Measurements from ENCODE around the gene UBE2F. TPM values are rescaled to one million over a fixed set of nuclear protein-coding genes. Genes with fewer than 3 reads are reported as not detected.
A peak's percentile ranks its signal among the peaks of the same experiment; 100 is the strongest.
"Not testable (repeated sequence)": the region's sequence is repeated elsewhere in the genome, so short reads cannot be mapped to it uniquely, and the experiment has no call there.

UBE2F gene
- total RNA-seq, 1 donor from 2014 or later: 27.7 TPM

DNA sequence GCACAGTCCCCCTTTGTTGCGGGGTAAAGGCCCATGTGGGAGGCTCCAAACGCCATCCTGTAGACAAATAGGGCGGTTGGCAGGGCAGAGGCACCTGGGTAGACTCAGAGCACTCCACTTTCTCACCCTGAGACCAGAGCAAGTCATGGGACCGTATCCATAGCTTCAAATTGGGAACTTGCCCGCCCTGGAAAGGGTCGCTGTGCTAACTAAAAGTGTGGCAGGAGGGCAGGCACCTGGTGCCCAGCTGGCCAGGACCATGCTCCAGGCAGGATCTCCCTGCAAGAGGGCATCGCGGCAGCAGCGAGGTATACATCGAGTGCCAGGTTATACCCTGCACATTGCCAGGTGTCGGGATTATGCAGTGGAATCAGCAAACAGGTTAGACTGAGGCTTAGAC lies 73.2 kb downstream of the UBE2F start:
- DNase-seq (ENCODE audit: low spot score in 2 of 2): no peak
- FAIRE-seq: no peak

DNA sequence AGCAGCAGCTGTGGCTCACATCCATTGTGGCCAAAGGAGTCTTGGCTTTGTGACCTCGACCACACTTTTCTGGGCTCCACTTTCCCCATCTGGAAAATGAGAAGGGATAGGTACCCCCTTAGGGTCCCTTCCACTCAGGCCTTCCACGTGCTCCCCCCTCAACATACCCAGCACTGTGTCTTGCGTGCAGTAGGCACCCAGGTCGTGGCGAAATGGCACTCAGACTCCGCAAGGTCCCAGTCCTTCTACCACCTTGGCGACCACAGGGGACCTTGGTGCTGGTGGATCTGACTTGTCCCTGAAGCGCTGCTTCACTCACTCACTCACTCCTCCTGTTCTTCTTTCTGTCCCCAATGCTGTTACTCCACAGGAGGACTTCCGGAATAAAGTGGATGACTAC lies 74.1 kb downstream of the UBE2F start:
- FAIRE-seq (no peak), DNase-seq (ENCODE audit: low spot score in 2 of 2) (no peak)

DNA sequence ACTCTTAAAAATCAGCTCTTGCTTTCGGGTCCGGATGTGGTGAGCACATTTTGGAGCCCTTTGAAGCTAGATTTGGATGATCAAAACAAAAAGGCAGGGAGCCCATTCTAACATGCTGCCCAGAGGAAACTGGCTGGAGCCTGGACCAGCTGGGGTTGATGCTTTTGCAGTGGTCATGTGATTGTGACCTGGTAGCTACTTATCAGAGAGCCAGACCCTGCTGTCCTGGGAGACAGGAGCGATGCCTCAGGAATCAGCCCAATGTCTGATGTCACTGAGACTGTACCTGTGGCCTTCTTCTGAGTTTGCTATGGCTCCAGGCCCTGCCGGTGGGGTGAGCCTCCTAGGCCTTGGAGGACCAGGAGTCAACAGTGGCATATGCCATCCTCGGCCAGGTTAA lies 75.3 kb downstream of the UBE2F start:
- DNase-seq (ENCODE audit: low spot score in 2 of 2): no peak

DNA sequence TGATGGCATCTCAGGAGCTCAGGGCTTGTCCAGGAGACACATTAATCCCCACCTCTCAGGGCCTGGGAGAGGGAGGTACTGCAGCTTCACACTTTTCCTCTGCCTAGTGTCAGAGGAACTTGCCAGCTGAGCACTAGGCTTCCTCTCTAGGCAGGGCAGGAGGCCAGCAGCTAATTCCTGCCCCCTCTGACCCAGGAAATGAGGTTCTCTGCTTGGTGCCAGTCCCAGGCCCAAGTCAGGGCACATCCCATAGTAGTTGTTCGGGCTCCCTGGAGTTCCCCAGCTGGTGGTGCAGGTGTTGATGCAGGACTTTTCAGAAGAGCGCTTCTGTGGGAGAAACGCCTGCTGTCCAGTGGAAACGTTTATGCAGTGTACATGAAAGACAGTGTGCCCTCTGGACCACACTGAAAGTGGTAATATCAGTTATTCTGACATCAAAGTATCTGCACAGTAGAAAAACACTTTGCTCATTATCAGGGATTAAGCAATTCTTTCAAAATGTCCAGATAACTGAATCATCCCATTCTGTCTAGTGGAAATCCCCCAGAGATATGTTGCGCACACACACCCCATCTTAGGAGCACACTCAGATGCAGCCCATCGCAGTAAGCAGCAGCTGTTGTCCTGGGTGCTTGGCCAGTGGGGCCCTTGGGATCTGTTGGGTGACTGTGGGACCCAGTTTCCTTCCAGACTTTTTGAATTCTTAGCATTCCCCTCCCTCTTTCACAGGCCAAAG lies 76.2 kb downstream of the UBE2F start:
- FAIRE-seq: no peak
- no peak for DNase-seq (ENCODE audit: low spot score in 2 of 2)

More for the DNA sequence above, 75.3 kb downstream of the UBE2F start:
- no peak for FAIRE-seq

DNA sequence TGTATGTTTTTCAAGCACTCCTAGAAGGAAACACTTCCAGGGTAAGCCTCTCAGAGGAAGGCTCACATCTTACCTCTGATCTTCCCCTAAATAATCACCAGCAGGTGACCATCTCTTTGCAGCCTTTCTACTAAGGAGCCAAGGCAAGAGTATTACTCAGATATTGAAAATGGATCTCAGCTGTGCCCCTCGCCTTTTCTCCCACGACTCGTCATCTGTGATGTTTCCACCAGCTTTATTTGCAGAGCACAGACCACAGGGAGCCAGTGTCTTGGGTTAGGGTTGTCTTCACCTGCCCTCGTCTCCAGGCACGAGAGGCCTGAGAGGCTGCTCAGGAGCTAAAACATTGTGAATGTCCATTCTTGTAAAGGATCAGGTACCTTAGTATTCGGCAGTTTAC lies 77.0 kb downstream of the UBE2F start:
- DNase-seq (ENCODE audit: low spot score in 2 of 2): no peak
- FAIRE-seq: no peak

DNA sequence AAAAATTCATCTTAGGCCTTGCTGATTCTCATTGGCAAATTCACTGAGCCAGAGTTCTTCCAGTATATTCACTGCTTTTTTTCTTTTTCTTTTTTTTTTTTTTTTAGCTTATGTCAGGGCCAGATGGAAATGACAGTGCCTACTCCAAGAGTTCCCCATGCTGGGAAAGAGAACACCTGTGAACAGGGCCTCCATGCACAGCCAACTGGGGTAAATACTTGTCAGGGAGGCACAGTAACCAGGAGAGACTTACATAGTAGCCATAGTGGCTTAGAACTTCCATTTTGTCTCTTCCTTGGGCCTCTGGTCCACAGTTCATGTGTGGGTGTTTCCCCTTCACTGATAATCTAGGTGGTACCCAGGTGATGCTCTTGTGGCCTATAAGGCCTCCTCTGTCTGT lies 78.8 kb downstream of the UBE2F start:
- FAIRE-seq (no peak), DNase-seq (ENCODE audit: low spot score in 2 of 2) (no peak)

DNA sequence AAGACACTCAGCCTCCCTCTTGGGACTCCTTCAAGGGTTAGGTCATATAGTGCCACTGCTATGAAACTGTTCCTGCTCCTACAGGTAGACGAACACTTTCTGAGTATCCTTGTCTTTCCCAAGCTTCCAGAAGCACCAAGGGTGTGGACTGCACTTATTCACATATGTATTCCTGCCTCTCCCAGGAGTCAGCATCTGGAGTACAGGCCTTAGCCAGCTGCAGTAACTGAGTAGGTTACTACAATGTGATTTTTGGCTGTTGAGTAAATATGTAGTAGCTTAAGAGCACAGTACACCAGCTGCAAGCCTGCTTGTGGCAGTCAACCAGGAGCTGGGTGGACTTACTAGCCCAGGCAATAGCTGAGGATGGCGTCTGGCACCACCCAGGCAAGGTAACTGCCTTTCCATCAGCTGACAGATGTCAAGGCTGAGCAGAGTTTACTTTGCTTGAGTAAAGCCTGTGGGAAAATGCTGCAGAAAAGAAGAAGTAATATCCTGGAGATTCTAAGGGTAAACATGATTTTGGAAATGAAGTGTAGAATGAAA lies 80.0 kb downstream of the UBE2F start:
- DNase-seq (ENCODE audit: low spot score in 2 of 2) (no peak), FAIRE-seq (no peak)

DNA sequence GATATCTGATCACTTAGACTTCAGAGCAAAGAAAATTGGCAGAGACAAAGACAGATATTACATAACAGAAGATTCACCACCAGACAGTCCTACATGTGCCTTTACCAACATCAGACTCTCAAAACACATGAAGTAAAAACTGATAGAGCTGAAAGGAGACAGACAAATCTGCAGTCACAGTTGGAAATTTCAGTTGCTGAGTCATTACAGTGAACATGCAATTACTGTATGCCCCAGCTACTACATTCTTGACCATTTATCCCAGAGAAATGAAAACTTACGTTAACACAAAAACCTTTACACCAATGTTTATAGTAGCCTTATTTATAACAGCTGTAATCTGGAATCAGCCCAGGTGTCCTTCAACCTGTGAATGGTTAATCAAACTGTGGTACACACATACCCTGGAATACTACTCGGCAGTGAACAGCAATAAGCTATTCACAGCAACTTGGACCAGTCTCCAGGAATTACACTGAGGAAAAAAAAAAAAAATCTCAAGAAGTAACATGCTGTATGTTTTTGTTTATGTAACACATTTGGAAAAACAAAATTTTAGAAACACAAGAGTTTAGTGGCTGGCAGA lies 86.5 kb downstream of the UBE2F start:
- FAIRE-seq: no peak
- no peak for DNase-seq (ENCODE audit: low spot score in 2 of 2)

DNA sequence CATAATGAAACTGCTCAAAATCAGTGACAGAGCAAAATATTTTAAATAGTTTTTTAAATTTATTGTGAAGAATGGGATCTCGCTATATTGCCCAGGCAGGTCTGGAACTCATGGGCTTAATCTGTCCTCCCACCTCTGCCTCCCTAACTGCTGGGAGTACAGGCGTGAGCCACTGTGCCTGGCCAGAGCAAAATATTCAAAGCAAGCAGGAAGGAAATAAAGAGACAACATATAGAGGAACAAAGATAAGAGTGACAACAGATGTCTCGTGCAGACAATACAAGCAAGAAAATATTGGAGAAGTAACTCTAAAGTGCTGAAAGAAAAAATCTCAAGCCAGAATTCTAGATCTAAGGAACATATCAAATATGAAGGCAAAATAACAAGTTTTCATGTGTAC lies 89.0 kb downstream of the UBE2F start:
- FAIRE-seq: no peak

DNA sequence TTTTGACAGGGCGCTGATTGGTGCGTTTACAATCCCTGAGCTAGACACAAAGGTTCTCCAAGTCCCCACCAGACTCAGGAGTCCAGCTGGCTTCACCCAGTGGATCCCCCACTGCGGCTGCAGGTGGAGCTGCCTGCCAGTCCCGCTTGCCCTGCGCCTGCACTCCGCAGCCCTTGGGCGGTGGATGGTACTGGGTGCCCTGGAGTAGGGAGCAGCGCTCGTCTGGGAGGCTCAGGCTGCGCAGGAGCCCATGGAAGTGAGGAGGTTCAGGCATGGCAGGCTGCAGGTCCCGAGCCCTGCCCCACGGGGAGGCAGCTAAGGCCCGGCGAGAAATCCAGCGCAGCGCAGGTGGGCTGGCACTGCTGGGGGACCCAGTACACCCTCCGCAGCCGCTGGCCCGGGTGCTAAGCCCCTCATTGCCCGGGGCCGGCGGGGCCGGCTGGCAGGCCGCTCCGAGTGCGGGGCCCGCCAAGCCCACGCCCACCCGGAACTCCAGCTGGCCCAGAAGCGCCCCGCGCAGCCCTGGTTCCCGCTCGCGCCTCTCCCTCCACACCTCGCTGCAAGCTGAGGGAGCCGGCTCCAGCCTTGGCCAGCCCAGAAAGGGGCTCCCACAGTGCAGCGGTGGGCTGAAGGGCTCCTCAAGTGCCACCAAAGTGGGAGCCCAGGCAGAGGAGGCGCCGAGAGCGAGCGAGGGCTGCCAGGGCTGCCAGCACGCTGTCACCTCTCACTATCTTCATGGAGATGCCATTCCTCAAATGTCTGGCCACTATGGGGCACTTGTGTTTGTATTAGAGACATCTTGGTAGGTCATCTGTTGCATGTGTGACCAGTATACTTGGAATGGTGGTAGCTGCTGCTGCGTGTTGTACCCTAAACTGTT lies 91.1 kb downstream of the UBE2F start:
- not testable (repeated sequence) for FAIRE-seq; DNase-seq (ENCODE audit: low spot score in 2 of 2)

More for the DNA sequence above, 89.0 kb downstream of the UBE2F start:
- no peak for DNase-seq (ENCODE audit: low spot score in 2 of 2)

DNA sequence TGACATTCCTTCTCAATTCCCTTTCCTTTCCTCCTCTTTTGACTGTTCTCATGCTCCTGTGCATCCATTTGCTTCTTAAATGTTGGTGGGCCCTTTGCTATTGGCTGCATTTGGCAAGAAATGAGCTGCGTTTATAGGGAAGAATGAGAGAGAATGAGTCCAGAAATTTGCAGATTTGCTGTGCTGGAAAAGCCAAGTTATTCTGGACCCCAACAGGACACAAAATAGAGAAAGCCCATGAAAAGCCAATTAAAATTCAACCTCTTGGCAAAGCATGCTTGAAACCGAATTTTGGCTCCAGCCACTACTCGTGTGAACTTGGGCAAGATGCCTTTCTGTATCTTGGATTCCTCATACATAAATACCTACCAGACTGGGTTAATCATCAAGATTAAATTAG lies 92.7 kb downstream of the UBE2F start:
- peak in 1 of 2 donors; percentile 29 for DNase-seq (ENCODE audit: low spot score in 2 of 2)
- no peak for FAIRE-seq

DNA sequence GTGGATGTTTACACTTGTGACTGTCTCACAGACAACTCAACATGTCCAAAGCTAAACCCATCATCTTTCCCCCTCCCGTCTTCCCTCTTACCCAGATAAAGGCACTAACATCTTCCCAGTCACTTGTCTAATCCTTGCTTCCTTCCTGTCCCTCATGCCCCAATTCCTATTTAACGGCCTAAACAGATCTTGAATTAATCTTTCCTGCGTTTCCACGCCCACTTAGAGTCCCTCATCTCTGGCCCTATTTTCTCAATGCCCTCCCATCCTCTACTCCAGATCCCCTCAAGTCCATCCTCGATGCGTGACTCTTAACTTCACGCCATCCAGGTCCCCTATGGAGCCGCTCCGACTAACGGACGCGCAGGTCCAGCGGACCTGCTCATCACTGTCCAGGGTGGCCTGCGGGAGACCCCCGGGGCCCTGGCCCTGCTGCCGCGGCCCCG lies 93.3 kb downstream of the UBE2F start:
- DNase-seq (ENCODE audit: low spot score in 2 of 2): peak; percentile 28 to 42
- FAIRE-seq: no peak

DNA sequence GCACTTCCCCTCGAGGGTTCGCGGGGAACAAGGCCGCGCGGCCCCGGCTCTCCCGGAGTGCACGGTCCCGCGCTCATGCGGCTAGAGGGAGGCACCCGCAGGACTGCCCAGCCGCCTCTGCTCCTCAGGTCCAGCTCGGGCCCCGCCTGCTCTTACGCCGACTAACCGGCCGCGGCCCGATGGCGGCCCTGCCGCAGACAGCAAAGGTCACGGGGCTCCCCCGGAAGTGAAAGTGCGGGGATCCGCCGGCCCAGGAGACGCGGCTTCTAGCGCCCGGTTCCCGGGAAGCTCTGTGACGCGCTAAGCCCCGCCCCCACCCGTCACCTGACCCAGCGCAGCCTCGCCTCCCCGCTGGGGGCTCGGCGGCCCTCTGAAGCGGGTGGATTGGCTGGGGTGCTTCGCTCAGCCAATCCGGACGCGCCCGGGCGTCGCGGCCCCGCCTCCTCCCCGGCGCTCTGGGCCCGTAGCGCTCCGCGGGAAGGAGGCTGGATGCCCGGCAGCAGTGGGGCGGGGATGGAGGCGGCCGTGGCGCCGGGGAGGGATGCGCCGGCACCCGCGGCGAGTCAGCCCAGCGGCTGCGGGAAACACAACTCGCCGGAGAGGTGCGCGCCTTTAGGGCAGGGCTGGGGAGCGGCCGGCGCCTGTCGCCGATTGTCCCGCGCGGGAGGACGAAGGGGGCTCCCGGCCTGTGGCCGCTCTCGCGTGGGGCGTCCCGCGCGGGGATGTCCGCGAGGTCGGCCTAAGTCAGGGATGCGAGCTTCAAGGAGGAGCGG lies 93.9 kb downstream of the UBE2F start, which contains the start of gene SCLY:
TSS of gene SCLY (plus strand) at position 460 of the 773 bp plus-strand sequence. CDS start at position 514, 54 bp downstream.
- FAIRE-seq (no peak), DNase-seq (ENCODE audit: low spot score in 2 of 2) (peak; percentile 100)

DNA sequence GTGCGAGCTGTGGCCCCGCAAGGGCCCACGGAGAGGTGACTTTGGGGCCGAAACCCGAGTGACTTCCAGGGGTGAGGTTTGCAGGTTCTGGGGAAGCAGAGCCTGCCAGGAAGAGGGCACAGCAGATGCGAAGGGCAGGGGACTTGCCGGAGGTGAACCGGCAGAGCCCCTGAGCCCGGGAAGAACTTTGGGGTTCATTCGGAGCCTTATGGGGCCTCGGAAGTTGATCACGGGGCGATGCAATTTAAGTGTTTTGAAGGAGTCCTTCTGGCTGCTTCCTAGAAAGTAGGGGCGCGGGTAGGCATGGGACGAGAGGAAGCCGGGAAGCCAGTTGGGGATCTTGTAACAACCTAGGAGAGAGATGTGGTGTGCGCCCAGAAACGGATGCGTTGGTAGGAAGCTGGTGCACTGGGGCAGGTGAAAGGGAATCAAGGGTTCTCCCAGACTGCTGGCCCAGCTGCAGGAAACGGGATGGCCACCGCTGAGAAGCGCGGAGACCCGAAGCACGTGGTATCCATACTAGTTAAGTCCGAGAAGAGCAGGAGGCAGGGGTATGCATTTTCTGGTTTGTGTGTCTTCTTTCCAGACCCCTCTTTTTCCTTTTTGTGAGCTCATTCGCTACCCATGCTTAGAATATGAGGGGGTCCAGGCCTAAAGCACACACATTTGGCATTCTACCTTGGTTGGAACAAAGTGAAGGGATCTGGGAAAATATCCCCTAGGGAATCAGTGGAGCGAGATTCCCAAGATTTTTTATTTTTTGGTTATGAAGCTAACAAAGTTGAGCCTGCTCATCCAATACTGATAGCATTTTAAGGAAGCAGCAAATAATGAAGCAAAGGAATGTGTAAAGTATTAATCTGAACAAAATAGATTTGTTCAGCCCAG lies 94.7 kb downstream of the UBE2F start:
- DNase-seq (ENCODE audit: low spot score in 2 of 2) (peak; percentile 23 to 38), FAIRE-seq (no peak)

DNA sequence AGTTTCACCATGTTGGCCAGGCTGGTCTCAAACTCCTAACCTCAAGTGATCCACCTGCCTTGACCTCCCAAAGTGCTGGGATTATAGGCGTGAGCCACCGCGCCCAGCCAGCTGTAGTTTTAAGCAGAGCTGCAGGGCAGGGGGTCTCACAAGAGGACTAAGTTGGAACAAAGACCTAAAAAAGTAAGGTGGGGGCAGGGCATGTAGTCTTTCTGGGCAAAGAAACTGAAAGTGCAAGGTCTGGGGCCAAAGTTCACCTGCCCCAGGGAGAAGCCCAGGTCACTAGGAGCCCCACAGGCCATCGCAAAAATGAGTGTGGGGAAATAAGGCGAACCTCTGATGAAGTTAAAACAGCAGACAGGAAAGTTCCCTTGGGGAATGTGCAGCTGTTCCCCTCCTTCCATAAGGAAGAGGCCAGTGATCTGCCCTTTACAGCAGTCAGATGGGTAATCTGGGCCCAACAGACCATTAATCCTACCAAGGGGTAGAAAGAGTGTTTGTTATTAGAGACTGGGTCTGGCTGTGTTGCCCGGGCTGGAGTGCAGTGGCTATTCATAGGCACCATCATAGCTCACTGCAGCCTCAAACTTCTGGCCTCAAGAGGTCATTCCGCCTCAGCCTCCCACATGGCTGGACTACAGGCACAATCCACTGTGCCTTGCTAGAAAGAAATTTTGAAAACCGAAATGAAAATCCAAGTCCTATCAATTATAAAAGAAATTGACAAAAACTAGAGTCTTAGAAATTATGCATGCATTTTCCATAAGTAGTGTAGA lies 96.8 kb downstream of the UBE2F start:
- DNase-seq (ENCODE audit: low spot score in 2 of 2) (no peak), FAIRE-seq (no peak)

DNA sequence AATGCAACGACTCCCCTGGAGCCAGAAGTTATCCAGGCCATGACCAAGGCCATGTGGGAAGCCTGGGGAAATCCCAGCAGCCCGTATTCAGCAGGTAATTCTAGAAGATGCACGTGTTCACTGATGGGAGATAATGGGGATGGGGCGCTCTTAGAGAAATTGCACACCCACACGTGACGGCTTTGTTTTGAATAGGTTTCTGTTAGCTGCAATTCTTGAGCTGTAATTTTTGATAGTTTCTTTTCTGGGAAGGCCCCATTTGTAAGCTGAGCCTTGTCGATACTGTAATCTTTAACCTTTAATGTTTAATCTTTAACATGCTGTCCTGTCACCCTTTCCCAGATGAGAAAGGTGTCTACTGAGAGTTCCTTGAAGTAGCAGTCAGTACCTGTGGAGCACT lies 97.6 kb downstream of the UBE2F start:
- FAIRE-seq (no peak), DNase-seq (ENCODE audit: low spot score in 2 of 2) (no peak)

DNA sequence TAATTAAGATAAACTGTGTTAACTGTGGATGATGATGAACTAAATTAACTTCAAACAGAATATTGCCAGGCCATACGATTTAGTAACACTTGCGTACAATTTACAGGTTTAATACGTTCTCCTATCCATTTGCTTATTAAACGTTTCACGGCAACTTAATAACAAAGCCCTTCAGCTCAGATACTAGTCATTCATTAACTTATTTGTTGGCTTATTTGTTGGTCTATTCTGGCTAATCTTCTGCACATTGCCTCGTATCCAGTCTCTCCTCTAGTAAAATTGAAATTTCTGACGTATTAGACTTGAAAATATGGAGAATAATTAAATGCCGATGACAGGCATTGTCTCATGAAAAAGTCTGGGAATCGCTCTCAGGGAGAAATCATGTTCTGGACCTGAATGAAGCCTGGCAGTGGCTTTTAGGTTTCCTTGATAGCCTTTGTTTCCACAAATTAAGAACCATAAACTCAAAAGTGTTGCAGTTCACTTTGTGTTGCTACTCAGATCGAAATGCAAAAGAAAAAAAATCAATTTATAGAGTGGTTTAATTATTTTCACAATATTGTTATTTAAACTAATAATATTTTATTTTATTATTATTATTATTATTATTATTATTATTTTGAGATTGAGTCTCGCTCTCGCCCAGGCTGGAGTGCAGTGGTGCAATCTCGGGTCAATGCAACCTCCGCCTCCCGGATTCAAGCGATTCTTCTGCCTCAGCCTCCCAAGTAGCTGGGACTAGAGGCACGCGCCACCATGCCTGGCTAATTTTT lies 98.4 kb downstream of the UBE2F start:
- FAIRE-seq: no peak
- DNase-seq (ENCODE audit: low spot score in 2 of 2): no peak

DNA sequence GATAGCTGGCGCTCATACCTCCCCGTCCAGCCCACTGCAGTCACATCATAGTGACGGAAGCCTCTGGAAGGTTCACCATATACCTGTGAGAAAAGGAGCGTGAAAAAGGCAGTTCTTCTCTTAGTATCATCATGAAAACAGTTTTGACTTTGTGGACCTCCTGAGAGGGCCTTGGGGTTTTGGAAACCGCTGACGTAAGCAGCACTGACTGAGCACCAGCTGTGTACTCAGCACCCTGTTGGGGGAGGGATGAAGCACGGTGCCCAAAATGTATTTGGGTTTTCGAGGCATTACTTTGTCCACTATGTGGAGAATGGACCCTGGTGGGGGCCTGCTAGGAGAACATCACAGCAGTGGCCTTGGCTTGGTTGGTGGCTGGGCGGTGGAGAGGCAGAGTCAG lies 99.4 kb downstream of the UBE2F start:
- FAIRE-seq (no peak), DNase-seq (ENCODE audit: low spot score in 2 of 2) (no peak)

All from frontal cortex (tissue), 4 donors.